WI38 (cell line): ENCODE measurements around the gene GMCL1.

Experiments
- H3K4me3 ChIP-seq: 2 replicates; pipeline ENCODE4 v1.5.1; 2011; ENCODE audit warnings: low read depth, mild to moderate bottlenecking, control low read depth, low read length
- TF ChIP-seq, protein P1 (sequence below): IDR thresholded peaks from 2 replicates; pipeline ENCODE4 v1.5.1; 2012; ENCODE audit warnings: low read depth, mild to moderate bottlenecking, control low read depth, low read length

Gene GMCL1

DNA sequence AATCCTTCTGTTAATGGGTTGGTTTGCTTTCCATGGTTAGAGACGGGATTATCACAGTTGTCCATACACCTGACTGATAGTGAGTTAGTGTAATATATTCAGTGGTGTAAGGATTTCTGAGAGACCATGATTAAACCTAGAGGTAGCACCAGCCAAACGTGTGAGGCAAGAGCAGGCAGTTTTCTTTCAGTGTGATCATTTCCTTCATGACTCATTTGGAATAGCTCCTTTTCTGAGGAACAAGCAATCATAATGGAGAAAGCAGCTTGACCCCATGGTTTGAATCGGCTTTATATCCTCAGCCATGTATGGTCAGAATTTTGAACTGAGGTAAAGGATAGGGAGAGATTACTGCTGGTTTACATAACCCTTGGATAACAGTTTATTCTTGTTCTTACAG, 88.4 kb downstream of the GMCL1 start:
- H3K4me3 ChIP-seq = no peak overlapping the region
- TF ChIP-seq, protein P1, sequence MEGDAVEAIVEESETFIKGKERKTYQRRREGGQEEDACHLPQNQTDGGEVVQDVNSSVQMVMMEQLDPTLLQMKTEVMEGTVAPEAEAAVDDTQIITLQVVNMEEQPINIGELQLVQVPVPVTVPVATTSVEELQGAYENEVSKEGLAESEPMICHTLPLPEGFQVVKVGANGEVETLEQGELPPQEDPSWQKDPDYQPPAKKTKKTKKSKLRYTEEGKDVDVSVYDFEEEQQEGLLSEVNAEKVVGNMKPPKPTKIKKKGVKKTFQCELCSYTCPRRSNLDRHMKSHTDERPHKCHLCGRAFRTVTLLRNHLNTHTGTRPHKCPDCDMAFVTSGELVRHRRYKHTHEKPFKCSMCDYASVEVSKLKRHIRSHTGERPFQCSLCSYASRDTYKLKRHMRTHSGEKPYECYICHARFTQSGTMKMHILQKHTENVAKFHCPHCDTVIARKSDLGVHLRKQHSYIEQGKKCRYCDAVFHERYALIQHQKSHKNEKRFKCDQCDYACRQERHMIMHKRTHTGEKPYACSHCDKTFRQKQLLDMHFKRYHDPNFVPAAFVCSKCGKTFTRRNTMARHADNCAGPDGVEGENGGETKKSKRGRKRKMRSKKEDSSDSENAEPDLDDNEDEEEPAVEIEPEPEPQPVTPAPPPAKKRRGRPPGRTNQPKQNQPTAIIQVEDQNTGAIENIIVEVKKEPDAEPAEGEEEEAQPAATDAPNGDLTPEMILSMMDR = no peak

GRCh38 chr2:69918401-69918800, 88.9 kb downstream of the GMCL1 start:
- TF ChIP-seq, protein P1 = no peak
- no peak overlapping the region for H3K4me3 ChIP-seq

DNA sequence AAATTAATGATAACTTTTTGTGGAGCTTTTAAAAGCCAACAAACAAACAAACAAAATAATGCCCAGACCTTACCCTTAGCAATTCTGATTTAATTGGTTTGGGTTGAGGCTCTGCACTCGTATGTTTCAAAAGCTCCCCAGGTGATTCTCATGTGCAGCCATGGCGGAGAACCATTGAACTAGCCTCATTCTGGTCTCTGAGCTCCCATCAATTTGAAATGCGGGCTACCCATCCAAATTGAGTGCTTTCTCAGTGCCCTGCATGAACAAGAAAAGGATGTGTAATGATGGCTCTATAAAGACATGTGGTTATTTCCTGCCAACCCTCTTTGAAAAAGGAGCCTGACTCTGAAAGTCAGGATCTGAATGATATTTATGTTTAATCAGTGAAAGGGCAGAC, 93.7 kb downstream of the GMCL1 start:
- TF ChIP-seq, protein P1 = no peak
- H3K4me3 ChIP-seq = no peak overlapping the region

DNA sequence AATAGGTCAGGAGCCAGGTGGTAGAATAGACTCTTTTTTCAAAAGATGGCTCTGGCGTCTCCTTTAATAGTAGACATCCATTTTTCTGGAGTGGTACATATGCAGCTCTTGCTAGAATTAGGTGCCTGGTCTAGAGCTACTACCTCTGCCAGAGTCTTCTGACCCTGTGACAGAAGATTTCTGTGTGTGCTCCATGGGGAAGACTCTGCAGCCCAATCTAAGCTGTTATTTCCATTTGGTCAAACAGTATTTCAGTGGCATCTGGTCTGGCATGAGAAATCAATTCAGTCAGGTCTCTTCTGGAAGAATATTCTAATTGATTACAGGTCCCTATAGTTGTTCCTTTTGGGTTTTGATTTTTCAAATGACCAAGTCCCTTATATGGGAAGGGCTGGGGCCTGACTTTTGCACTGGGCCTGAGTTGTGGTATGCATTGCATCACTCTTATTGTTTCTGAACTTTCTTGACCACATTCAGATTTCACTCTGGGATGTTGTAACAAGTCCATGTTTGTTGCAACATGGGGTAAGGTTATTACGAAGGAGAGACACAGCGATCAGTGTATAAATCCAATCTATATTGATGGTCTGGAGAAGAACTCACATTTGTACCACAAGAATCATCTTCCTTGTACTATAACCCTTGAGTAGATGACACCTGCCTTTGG, 97.5 kb downstream of the GMCL1 start:
- no peak overlapping the region for H3K4me3 ChIP-seq
- TF ChIP-seq, protein P1 = no peak
